HL-60/S4 (cell line): Measurements from ENCODE around the gene ADIPOR2.

Experiments used
- in situ Hi-C: fragments of 300-500 bp; cut with MboI; formaldehyde crosslinking; loops from 2 replicates; pipeline ENCODE4 v1.14.3; 2022; ENCODE audit warnings: low sequenced_read_pairs

The ADIPOR2 gene

DNA sequence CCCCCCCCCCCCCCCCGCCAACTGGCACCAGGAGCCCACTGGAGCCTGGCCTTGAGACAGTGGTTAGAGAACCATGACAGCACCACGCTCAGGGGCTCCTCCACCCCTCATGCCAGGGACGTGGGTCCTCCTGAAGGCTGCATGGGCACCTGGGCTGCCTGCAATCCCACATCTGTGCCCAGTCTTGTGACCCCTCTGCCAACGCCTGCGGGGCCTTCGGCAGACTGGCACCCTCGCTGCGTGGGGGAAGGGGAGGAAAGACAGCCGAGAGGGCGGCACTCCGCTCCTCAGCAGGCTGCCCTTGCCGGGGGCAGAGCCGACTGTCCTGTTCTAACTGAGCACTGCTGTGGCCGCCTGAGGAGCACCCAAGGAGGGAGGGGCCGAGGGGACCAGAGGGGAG lies 135.5 kb downstream of the ADIPOR2 start:
- in situ Hi-C loops, result no loop called here

DNA sequence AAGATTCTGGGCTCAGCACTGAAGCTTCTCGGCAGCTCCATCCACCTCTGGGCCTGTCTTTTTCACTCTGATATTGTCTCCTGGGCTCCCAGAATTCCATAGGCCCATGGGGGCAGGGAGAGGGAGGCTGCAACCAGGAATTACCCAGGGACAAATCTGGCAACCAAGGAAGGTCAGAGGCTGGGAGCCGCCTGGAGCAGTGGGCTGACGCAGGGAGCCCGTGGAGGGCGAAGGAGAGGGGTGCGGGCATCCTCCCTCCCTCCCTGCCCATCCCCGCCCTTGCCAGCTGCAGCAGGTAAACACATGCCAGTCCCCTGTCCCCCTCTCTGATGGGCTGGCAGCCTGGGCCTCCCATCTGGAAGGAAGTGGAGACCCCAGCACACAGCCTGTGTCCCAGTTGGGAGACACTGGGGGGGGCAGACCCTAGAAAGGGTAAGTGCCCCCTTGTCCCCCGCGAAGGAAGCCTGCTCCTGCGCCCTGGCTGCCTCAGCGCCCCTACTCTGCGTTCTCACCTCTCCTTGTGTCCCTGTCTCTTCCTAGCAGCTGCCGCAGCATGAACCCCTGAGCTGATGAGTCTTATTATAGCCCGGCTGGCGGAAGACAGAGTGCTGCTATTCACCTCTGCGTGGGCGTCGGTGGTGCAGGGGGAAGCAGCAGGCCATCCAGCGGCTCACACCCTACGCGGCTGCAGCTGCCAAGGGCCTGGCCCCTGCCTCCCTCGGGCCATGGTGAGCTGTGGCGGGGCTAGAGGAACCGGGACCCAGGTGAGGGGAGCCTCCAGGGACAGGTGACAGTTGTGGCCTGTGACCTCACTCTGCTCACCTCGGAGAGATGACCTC lies 136.2 kb downstream of the ADIPOR2 start:
- in situ Hi-C loops, result no loop called here

DNA sequence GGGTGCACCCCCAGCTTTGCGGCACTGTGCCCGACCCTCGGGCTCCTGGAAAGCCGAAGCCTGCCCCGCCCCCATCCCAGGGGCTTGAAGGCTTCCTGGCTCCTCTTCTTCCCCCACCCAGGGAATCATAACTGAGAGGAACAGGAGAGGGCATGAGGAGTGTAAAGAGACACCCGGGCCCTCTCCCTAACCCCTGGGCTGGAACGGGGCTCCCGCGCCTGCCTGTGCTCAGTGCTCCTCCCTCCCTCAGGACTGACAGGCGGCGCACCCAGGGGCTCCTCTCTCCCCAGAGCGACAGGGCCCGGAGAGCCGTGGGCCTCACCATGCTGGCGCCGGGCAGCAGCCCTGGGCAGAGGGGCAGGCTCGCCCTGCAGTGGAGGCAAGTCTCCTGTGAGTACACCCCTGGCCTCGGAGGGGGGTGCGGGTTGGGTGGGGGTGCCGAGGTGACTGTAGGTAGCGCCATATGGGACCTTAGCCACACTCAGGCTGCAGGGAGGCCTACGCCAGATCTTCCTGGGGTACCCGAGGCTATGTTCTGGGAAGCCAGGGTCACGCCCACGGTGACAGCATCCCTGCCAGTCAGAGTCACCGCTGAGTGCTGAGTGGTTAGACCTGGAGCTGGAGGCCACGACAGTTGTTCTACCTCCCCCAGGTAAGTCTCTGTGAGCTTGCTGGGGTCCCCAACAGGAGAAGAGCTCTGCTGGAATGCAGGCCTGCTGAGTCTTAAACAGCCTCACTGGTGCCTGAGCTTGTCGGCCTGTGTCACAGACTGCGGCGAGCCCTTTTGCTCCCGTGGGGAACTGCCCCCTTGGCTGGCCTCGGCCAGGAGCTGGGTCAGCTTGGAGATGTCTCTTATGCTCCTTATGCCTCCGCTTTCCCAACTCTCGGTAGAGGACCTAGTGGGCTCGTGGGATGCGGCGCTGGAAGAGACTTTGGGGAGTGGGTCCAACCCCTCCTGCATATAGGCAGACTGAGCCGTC lies 137.2 kb downstream of the ADIPOR2 start:
- in situ Hi-C loops, result no loop called here

DNA sequence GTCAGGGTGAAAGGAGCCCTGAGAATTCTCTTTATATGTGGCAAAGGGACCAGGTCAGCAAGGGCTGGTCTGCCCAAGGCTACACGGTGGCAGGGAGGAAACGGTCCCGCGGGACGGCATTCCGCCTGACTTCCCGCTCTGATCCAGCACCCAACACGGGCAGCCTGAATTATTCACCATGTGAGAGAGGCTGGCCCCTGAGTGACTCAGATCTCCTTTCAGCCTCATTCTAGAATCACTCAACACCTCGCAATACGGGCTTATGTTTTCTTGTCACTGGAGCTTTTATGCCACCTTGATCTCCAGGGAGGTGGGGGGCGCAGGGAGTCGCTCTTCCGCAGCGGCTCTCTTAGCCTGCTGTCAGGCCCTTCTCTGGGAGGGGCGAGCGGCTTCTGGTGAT lies 138.0 kb downstream of the ADIPOR2 start:
- in situ Hi-C loops, result no loop called here

DNA sequence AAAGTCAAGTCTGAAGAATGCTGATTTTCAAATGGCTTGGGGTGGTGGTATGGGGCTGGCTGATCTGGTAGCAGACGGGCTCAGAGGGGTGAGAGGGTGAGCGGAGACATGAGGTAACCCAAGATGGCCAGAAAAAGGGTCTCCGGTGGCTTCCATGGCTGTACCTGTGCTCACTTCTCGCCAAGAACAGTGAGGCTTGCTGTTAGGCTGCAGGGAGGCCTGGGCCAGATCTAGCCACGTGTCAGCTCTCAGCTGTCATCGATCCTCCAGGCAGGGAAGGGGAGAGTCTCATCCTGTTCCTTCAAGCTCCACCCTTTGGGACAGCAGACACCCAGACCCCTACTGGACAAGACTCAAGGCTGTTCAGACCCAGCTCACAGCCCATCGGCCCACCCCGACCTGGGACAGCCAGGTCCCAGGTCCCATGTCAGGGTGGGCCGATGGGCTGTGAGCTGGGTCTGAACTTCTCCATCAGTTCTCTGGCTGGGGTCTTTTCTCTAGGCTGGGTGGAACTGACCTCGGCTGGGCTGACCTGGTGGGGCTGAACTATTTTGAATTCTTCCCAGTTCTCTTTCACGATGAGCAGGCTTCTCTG lies 138.5 kb downstream of the ADIPOR2 start:
- in situ Hi-C loops, result no loop called here

DNA sequence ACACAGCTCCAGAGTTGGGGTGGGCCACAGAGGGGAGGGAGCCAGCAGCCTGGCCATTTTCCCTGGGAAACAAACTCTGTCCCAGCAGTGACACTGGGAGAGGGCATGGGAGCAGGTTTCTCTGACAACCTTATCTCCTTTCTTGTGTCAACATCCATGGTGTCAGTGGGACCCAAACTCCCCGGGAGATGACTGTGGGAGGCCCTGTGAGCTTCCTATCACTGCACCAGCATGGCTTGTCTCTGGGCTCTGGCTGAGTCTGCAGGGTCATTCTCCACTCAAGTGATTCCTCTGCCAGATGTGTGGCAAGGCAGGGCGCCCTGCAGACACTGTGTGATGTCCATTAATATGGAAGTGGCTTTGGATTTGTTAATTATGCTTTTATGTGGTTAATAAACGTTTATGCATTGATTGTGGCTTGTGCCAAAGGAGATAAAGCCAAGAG lies 139.6 kb downstream of the ADIPOR2 start:
- in situ Hi-C loops, result no loop called here

DNA sequence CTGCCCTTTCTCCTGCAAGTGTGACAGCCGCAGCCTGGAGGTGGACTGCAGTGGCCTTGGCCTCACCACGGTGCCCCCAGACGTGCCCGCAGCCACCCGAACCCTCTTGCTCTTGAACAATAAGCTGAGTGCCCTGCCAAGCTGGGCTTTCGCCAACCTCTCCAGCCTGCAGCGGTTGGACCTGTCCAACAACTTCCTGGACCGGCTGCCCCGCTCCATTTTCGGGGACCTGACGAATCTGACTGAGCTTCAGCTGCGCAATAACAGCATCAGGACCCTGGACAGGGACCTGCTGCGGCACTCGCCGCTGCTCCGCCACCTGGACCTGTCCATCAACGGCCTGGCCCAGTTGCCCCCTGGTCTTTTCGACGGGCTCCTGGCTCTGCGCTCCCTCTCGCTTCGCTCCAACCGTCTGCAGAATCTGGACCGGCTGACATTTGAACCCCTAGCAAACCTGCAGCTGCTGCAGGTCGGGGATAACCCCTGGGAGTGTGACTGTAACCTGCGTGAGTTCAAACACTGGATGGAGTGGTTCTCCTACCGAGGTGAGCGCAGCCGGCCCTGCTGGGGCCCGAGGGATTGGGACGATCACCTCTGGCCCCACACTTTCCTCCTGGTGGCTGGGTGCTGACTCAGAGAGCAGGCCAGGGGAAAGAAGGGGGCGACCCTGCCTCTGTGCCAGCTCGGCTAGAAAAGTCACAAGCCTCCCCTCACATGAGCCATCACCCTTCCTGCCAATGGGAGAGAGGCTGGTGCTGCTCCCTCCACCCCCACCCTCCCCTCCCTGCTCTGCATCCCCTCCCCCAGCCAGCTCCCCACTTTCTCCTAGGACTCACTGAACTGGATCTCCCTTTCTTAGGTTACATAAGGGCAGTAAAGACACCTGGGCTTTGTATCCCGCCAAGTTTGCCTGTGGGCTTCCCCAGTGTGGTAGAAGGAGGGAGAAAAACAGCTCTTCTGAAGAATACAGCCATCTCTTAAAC lies 140.4 kb downstream of the ADIPOR2 start:
- in situ Hi-C loops, result no loop called here

DNA sequence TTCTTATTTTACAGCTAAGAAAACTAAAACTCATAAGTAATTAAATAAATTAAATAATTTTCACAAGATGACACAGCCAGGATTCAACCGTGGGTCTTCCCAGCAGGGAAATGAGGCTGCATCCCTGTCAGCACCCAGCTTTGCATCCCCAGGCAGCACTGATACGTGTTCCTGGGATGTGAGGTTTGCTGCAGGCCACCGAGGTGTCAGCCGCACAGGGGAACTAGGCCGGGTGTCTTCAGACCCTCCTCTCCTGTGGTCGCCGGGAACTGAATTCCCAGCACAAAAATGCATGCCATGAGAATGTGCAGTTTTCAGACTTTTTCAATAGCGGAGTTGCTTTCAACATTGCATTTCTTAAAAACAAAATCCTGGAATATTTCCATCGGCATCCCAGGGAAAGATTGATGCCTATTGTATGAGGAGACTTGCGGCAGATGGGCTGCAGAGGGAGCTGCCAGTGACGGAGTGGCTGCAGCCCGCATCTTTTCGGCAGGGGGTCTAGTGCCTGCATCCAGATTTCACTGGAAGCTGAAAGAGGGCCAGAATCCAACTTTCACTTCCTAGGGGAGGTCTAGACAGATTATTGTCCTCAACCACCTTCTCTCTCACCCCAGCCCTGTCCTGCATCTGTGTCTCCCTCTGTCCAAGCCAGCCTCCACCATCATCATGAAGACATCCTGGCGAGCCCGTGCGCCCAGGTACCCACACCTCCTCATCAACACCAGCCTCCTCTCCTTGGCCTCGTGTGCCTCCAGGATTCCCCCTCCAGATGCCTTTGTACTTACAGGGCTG lies 142.1 kb downstream of the ADIPOR2 start:
- in situ Hi-C loops, result no loop called here

DNA sequence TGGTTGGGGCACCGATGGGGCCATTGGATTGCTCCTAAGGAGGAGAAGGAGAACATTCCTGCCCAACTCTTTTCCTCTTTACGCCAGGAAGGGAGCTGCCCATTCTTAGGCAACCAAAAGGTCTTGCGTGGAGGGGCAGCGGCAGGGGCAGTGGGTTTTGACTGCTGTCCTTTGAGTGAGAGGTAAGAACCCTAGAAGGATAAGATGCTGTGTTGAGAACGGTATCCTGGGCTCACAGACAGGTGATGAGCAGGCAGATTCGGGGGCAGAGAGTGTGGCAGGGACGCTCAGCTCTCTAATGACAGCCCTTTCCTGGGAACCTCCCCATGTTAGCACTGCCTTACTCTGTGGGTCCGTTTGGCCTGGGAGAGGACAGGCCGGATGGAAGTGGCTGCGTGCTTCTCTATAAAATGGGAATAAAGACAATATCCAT lies 142.7 kb downstream of the ADIPOR2 start:
- in situ Hi-C loops, result no loop called here

DNA sequence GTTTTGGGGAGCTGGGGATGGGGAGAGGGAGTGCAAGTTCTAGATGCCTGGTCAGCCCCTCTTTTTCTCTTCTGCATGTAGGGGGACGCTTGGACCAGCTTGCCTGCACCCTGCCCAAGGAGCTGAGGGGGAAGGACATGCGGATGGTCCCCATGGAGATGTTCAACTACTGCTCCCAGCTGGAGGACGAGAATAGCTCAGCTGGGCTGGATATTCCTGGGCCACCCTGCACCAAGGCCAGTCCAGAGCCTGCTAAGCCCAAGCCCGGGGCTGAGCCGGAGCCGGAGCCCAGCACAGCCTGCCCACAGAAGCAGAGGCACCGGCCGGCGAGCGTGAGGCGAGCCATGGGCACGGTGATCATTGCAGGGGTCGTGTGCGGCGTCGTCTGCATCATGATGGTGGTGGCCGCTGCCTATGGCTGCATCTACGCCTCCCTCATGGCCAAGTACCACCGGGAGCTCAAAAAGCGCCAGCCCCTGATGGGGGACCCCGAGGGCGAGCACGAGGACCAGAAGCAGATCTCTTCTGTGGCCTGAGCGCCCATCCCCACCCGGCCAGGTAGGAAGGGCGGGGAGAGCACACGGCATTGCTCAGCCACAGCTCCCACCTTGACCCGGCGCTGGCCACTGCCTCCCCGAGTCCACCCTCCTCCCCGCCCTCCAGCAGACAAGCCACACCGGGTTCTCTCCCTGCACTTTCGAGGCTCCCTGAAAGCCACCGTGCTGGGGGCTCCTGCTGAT lies 143.5 kb downstream of the ADIPOR2 start:
- in situ Hi-C loops, result no loop called here

DNA sequence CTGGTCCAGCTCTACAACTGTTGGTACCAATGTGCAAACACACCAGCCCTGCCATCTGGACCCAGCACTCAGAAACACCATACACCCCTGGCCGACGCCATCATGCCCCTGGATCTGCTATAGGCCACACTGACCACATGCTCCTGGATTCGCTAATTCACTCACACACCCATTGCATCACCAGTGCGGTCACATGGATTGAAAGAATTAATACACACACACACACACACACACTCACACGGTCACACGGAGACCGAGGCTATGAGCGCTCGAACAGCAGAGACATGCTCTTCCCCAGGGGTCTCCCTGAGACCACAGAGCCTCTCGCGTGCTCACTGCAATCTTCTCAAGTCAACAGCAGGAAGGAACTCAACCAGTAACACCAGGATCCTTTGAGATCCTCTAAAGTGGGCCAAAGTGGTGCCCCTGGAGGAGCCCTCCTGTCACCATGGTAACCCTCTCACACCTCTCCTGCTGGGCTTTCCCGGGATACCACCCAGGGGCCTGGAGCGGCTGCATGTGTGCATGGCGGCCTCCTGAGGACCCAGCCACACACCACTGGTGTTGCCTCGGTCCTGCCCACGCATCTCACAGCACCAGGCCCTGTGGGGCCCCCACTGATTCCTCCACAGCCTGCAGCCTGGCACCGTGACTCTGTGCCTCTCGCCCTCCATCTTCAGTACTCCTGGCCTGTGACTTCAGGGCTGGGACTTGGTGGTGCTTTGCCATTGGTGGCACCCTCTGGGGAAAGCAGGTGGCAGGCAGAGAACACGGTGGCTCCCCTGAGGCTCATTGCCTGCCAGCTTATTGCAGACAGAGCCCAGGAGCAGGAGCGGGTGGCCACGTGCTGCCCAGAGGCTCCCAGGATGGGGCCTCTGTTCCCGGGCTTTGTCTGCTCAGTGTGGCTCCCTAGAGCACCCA lies 144.6 kb downstream of the ADIPOR2 start:
- in situ Hi-C loops, result no loop called here

DNA sequence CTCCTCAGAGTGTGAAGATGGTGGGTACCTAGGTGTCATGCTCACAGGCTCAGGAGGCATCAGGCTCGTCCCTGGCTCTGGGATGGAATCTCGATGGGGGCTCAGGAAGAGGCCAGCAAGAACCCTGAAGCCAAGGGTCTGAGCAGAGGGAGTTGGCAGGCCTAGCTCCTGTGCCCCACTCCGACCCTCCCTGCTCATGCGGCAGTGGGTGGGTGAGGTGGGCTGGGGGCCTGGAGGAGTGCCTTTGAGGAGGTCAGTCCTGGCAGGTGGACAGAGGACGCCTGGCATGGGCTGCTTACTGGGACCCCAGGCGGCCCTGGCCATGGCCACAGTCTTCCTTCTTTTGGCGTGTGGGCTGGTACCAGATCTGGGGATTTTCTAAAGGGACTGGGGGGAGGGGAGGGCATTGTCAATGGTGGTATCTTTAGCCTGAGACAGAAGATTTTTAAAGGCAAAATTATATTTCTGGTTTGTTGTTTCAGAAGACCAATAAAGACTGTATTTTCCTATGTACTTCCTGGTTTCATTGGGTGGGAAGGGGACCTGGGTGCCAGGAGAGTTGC lies 145.5 kb downstream of the ADIPOR2 start:
- in situ Hi-C loops, result no loop called here

DNA sequence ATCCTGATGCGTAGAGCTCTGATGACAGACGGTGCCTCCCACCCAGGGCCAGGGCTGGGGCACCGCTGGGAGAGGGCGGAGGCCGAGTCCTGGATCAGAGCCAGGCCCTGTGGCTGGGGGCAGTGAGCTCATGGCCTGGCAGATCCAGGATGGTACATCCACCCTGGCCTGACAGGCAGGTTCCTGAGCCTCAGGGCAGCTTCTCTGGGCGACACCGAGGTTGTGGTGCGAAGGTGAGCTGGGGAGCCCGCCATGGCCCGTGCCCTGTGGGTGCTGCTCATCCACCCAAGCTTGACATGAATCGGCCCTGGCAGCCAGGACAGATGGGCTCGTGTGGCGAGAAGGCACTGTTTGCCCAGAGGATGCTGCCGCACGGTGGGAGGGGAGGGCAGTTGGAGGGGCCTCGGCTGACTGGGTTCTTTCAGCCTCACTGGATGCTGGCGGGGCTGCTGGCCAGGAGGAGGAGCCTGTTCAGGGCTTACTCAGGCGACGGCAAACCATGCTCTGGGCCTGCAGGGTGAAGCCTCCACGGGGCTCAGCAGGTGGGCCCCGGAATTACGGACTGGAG lies 146.1 kb downstream of the ADIPOR2 start:
- in situ Hi-C loops, result no loop called here

DNA sequence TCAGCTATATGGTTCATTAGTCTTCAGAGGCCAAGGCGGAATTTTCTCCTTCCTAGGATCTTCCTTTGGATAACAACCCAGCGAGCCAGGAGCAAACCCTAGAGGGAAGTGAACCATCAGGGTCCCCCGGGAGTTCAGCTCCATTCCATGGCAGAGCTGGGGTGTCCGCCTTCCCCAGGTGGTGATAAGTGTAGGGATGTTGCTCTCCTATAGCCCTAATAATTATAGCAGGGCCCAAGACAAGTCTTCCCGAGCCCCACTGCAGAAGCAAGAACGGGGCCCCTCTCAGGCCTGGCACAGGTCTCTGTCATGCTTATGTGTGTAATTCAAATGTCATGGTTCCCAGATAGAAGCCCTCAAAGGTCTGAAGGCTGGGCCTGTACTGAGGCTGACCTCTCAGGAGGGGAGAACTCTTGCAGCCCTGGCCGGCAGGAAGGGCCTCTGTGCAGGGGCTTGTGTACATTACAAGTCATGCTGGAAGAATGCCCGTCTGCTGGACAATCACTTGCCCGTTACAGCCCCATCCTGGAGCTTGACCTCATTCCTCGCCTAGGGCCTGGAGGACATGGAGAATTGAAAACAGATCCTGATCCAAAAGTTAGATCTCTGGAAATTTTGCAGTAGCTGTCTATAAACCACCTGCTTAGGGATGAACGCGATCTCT lies 146.8 kb downstream of the ADIPOR2 start:
- in situ Hi-C loops, result no loop called here
